Omental fat pad (tissue), 4 donors: ENCODE results near the gene CDC73. TPM values are rescaled to one million over a fixed set of nuclear protein-coding genes. Genes with fewer than 3 reads are reported as not detected.

ENCODE experiments used
- ATAC-seq: fragments of 150-250 bp; one replicate; pipeline ENCODE4 v1.9.1; 2016; ENCODE audit warnings: mild to moderate bottlenecking, moderate library complexity; ENCODE audit not compliant: low FRiP score
- DNase-seq: peaks from one replicate; pipeline ENCODE4 v3.0.0-alpha.2; 2019; ENCODE audit warnings: low spot score
- total RNA-seq, 4 donors: library from RNA; depleted of rRNA; stranded (reverse); fragments of >200 nt; gene quantifications; one replicate each; pipeline ENCODE4 v1.1.0, GENCODE V29; 2016
- TF ChIP-seq, protein P1 (sequence below), 3 donors: fragments of 450-650 bp; IDR thresholded peaks; one replicate each; pipeline ENCODE4 v1.5.1; 2016 to 2017; ENCODE audit warnings: antibody characterized with exemption in 3 of 3, mild to moderate bottlenecking in 3 of 3, moderate library complexity in 2 of 3

CDC73 gene
- total RNA-seq, 4 donors from 2014 or later = 34.0 to 50.2 (median 39.7) TPM

GRCh38 chr1:193104907-193105820, 16.7 kb upstream of the CDC73 start, which contains the start of gene GLRX2:
Gene GLRX2, minus strand, starts transcription at chr1:193105414. Its CDS starts 32 bp downstream, at chr1:193105382.
- ATAC-seq (peak; percentile 97), DNase-seq (peak; percentile 52)
- TF ChIP-seq, protein P1, sequence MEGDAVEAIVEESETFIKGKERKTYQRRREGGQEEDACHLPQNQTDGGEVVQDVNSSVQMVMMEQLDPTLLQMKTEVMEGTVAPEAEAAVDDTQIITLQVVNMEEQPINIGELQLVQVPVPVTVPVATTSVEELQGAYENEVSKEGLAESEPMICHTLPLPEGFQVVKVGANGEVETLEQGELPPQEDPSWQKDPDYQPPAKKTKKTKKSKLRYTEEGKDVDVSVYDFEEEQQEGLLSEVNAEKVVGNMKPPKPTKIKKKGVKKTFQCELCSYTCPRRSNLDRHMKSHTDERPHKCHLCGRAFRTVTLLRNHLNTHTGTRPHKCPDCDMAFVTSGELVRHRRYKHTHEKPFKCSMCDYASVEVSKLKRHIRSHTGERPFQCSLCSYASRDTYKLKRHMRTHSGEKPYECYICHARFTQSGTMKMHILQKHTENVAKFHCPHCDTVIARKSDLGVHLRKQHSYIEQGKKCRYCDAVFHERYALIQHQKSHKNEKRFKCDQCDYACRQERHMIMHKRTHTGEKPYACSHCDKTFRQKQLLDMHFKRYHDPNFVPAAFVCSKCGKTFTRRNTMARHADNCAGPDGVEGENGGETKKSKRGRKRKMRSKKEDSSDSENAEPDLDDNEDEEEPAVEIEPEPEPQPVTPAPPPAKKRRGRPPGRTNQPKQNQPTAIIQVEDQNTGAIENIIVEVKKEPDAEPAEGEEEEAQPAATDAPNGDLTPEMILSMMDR (IDR thresholded peaks at IDR 0.05) = no peak

DNA sequence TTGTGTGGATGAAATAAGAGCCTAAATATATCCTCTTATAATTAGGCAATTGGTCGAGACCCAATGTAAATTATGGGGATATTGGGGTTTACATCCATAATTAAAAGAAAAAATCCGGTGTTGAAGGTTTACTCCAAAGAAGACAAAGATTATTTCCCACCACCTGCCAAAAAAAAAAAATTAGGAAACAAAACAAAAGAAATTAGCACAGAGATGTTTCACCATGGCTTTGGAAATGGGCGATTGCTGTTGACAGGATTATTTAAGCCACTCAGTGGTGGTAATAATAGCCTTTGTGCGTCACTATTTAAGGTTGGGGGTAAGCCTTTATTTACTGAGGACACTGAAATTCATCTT, 16.0 kb upstream of the CDC73 start:
- TF ChIP-seq, protein P1 (IDR thresholded peaks at IDR 0.05) = no peak
- ATAC-seq = no peak
- DNase-seq = no peak

GRCh38 chr1:193108471-193108870, 13.4 kb upstream of the CDC73 start:
- TF ChIP-seq, protein P1 (IDR thresholded peaks at IDR 0.05) = no peak
- ATAC-seq = no peak
- no peak for DNase-seq

GRCh38 chr1:193109619-193110018, 12.2 kb upstream of the CDC73 start:
- DNase-seq = no peak
- TF ChIP-seq, protein P1 (IDR thresholded peaks at IDR 0.05) = no peak

DNA sequence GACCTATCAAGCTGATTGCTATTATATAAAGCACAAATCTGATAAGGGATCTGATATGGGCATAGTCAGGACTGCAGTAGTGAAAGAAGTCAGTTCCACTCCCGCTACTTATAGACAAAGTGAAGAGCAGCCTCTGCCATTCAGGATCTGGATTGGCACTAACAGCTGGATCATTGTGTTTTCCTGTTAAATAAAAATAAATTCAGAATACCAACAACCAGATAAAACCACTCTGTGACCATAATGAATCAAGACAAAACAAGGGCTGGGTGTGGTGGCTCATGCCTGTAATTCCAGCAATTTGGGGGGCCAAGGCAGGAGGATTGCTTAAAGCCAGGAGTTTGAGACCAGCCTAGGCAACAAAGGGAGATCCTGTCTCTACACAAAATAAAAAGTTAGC, 11.6 kb upstream of the CDC73 start:
- no peak for ATAC-seq
- TF ChIP-seq, protein P1 (IDR thresholded peaks at IDR 0.05) = no peak
- DNase-seq = no peak

More at GRCh38 chr1:193109619-193110018, 12.2 kb upstream of the CDC73 start:
- ATAC-seq = no peak

- DNase-seq (no peak), ATAC-seq (no peak)
- TF ChIP-seq, protein P1 (IDR thresholded peaks at IDR 0.05) = no peak
These were observed 11.0 kb upstream of the CDC73 start for GRCh38 chr1:193110864-193111263.

DNA sequence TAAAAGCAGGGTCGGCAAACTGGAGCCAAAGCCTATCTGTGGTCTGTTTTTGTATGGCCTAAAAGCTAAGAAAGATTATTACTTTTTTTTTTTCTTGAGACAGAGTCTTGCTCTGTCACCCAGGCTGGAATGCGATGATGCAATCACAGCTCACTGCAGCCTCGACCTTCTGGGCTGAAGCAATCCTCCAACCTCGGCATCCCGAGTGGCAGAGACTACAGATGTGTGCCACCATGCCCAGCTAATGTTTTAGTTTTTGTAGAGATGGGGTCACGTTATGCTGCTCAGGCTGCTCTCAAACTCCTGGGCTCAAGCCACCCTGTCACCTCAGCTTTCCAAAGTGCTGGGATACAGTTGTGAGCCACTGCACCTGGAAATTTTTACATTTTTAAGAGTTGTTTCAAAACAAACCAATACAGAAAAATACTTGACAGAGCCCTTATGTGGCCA, 10.2 kb upstream of the CDC73 start:
- ATAC-seq = peak; percentile 30
- no peak for DNase-seq
- TF ChIP-seq, protein P1 (IDR thresholded peaks at IDR 0.05) = no peak
